Measurements from ENCODE around the gene TMEM179.

TMEM179 gene

GRCh38 chr14:104579507-104579906 lies 25.1 kb downstream of the TMEM179 start, which contains the start of gene C14orf180:
TSS of gene C14orf180 (plus strand) at chr14:104579764. CDS start at chr14:104586431, 6,667 bp downstream.
- ATAC-seq, result no peak
- TF ChIP-seq SNAI2 (CRISPR knock-in tag; IDR thresholded peaks at IDR 0.05), result no peak
- TF ChIP-seq, protein P1, sequence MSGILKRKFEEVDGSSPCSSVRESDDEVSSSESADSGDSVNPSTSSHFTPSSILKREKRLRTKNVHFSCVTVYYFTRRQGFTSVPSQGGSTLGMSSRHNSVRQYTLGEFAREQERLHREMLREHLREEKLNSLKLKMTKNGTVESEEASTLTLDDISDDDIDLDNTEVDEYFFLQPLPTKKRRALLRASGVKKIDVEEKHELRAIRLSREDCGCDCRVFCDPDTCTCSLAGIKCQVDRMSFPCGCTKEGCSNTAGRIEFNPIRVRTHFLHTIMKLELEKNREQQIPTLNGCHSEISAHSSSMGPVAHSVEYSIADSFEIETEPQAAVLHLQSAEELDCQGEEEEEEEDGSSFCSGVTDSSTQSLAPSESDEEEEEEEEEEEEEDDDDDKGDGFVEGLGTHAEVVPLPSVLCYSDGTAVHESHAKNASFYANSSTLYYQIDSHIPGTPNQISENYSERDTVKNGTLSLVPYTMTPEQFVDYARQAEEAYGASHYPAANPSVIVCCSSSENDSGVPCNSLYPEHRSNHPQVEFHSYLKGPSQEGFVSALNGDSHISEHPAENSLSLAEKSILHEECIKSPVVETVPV (CRISPR knock-in tag; IDR thresholded peaks at IDR 0.05), result no peak
- no peak for TF ChIP-seq TOX (CRISPR knock-in tag; IDR thresholded peaks at IDR 0.05; ENCODE audit: borderline replicate concordance)
- no peak for TF ChIP-seq ZFP3 (CRISPR knock-in tag; IDR thresholded peaks at IDR 0.05)
- no peak for TF ChIP-seq OSR1 (CRISPR knock-in tag; IDR thresholded peaks at IDR 0.05)

GRCh38 chr14:104578321-104578720 lies 26.3 kb downstream of the TMEM179 start:
- TF ChIP-seq TOX (CRISPR knock-in tag; IDR thresholded peaks at IDR 0.05; ENCODE audit: borderline replicate concordance) (no peak), RARB (CRISPR knock-in tag; IDR thresholded peaks at IDR 0.05) (no peak), CSDC2 (CRISPR knock-in tag; IDR thresholded peaks at IDR 0.05) (no peak), ZNF70 (CRISPR knock-in tag; IDR thresholded peaks at IDR 0.05) (no peak), ESRRG (CRISPR knock-in tag; IDR thresholded peaks at IDR 0.05) (no peak), TCF4 (CRISPR knock-in tag; IDR thresholded peaks at IDR 0.05; ENCODE audit: borderline replicate concordance) (no peak), ZNF8 (CRISPR knock-in tag; IDR thresholded peaks at IDR 0.05) (no peak), ZFP3 (CRISPR knock-in tag; IDR thresholded peaks at IDR 0.05) (no peak), PATZ1 (CRISPR knock-in tag; IDR thresholded peaks at IDR 0.05; ENCODE audit: borderline replicate concordance) (no peak), ZNF565 (CRISPR knock-in tag; conservative IDR thresholded peaks at IDR 0.05; ENCODE audit: low read depth) (no peak), BACH2 (CRISPR knock-in tag; IDR thresholded peaks at IDR 0.05; ENCODE audit: borderline replicate concordance) (no peak), OSR1 (CRISPR knock-in tag; IDR thresholded peaks at IDR 0.05) (no peak), ZFP30 (CRISPR knock-in tag; IDR thresholded peaks at IDR 0.05) (no peak), PPARA (CRISPR knock-in tag; IDR thresholded peaks at IDR 0.05; ENCODE audit: borderline replicate concordance) (no peak), ISL1 (CRISPR knock-in tag; IDR thresholded peaks at IDR 0.05) (no peak)
- TF ChIP-seq, protein P2, sequence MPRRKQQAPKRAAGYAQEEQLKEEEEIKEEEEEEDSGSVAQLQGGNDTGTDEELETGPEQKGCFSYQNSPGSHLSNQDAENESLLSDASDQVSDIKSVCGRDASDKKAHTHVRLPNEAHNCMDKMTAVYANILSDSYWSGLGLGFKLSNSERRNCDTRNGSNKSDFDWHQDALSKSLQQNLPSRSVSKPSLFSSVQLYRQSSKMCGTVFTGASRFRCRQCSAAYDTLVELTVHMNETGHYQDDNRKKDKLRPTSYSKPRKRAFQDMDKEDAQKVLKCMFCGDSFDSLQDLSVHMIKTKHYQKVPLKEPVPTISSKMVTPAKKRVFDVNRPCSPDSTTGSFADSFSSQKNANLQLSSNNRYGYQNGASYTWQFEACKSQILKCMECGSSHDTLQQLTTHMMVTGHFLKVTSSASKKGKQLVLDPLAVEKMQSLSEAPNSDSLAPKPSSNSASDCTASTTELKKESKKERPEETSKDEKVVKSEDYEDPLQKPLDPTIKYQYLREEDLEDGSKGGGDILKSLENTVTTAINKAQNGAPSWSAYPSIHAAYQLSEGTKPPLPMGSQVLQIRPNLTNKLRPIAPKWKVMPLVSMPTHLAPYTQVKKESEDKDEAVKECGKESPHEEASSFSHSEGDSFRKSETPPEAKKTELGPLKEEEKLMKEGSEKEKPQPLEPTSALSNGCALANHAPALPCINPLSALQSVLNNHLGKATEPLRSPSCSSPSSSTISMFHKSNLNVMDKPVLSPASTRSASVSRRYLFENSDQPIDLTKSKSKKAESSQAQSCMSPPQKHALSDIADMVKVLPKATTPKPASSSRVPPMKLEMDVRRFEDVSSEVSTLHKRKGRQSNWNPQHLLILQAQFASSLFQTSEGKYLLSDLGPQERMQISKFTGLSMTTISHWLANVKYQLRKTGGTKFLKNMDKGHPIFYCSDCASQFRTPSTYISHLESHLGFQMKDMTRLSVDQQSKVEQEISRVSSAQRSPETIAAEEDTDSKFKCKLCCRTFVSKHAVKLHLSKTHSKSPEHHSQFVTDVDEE (CRISPR knock-in tag; IDR thresholded peaks at IDR 0.05), result no peak
- TF ChIP-seq, protein P3, sequence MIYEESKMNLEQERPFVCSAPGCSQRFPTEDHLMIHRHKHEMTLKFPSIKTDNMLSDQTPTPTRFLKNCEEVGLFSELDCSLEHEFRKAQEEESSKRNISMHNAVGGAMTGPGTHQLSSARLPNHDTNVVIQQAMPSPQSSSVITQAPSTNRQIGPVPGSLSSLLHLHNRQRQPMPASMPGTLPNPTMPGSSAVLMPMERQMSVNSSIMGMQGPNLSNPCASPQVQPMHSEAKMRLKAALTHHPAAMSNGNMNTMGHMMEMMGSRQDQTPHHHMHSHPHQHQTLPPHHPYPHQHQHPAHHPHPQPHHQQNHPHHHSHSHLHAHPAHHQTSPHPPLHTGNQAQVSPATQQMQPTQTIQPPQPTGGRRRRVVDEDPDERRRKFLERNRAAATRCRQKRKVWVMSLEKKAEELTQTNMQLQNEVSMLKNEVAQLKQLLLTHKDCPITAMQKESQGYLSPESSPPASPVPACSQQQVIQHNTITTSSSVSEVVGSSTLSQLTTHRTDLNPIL (CRISPR knock-in tag; IDR thresholded peaks at IDR 0.05; ENCODE audit: low read depth), result no peak
- ATAC-seq, result no peak

GRCh38 chr14:104577847-104578301 lies 26.7 kb downstream of the TMEM179 start:
- no peak for ATAC-seq

GRCh38 chr14:104577426-104577825 lies 27.1 kb downstream of the TMEM179 start:
- ATAC-seq, result no peak
- TF ChIP-seq, protein P4, sequence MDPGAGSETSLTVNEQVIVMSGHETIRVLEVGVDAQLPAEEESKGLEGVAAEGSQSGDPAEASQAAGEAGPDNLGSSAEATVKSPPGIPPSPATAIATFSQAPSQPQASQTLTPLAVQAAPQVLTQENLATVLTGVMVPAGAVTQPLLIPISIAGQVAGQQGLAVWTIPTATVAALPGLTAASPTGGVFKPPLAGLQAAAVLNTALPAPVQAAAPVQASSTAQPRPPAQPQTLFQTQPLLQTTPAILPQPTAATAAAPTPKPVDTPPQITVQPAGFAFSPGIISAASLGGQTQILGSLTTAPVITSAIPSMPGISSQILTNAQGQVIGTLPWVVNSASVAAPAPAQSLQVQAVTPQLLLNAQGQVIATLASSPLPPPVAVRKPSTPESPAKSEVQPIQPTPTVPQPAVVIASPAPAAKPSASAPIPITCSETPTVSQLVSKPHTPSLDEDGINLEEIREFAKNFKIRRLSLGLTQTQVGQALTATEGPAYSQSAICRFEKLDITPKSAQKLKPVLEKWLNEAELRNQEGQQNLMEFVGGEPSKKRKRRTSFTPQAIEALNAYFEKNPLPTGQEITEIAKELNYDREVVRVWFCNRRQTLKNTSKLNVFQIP (CRISPR knock-in tag; IDR thresholded peaks at IDR 0.05; ENCODE audit: borderline replicate concordance, low read depth), result no peak
- TF ChIP-seq PPARA (CRISPR knock-in tag; IDR thresholded peaks at IDR 0.05; ENCODE audit: borderline replicate concordance) (no peak), BACH2 (CRISPR knock-in tag; IDR thresholded peaks at IDR 0.05; ENCODE audit: borderline replicate concordance) (no peak), ZFP30 (CRISPR knock-in tag; IDR thresholded peaks at IDR 0.05) (no peak), TCF4 (CRISPR knock-in tag; IDR thresholded peaks at IDR 0.05; ENCODE audit: borderline replicate concordance) (no peak), GLIS3 (CRISPR knock-in tag; IDR thresholded peaks at IDR 0.05) (no peak), TOX (CRISPR knock-in tag; IDR thresholded peaks at IDR 0.05; ENCODE audit: borderline replicate concordance) (no peak), CSDC2 (CRISPR knock-in tag; IDR thresholded peaks at IDR 0.05) (no peak), ZNF70 (CRISPR knock-in tag; IDR thresholded peaks at IDR 0.05) (no peak), ZFP3 (CRISPR knock-in tag; IDR thresholded peaks at IDR 0.05) (no peak), RARB (CRISPR knock-in tag; IDR thresholded peaks at IDR 0.05) (no peak), SNAI2 (CRISPR knock-in tag; IDR thresholded peaks at IDR 0.05) (no peak), ZC3H10 (CRISPR knock-in tag; IDR thresholded peaks at IDR 0.05) (no peak)
- TF ChIP-seq, protein P3 (CRISPR knock-in tag; IDR thresholded peaks at IDR 0.05; ENCODE audit: low read depth), result no peak

More at GRCh38 chr14:104577847-104578301, 26.7 kb downstream of the TMEM179 start:
- no peak for TF ChIP-seq ZNF565 (CRISPR knock-in tag; conservative IDR thresholded peaks at IDR 0.05; ENCODE audit: low read depth)

Data from SK-N-SH treated with all-trans-retinoic acid at 6 μM for 48 hours (cell line).